DND-41 (cell line): ENCODE measurements around the gene NAGPA.

Experiments used
- CTCF ChIP-seq: IDR thresholded peaks from 2 replicates; pipeline ENCODE4 v1.5.1; 2012; ENCODE audit warnings: borderline replicate concordance, low read length, moderate library complexity, mild to moderate bottlenecking; ENCODE audit not compliant: poor library complexity, severe bottlenecking; ENCODE audit errors: extremely low read depth
- EZH2 ChIP-seq: IDR thresholded peaks from 3 replicates; pipeline ENCODE4 v1.6.1; 2012; ENCODE audit warnings: borderline replicate concordance, low read depth, mild to moderate bottlenecking, moderate library complexity, low read length, inconsistent platforms; ENCODE audit not compliant: severe bottlenecking

- TF ChIP-seq CTCF: no peak
- TF ChIP-seq EZH2: no peak
These were observed 42.0 kb downstream of the NAGPA start for GRCh38 chr16:4991754-4992153.
